ENCODE data around the gene TXNIP. TPM values are rescaled to one million over a fixed set of nuclear protein-coding genes. Genes with fewer than 3 reads are reported as not detected.
A peak's percentile ranks its signal among the peaks of the same experiment; 100 is the strongest.
"Not testable (repeated sequence)": the region's sequence is repeated elsewhere in the genome, so short reads cannot be mapped to it uniquely, and the experiment has no call there.

The TXNIP gene
- total RNA-seq, 4 donors from 2014 or later = 94.9 to 942 (median 328) TPM

DNA sequence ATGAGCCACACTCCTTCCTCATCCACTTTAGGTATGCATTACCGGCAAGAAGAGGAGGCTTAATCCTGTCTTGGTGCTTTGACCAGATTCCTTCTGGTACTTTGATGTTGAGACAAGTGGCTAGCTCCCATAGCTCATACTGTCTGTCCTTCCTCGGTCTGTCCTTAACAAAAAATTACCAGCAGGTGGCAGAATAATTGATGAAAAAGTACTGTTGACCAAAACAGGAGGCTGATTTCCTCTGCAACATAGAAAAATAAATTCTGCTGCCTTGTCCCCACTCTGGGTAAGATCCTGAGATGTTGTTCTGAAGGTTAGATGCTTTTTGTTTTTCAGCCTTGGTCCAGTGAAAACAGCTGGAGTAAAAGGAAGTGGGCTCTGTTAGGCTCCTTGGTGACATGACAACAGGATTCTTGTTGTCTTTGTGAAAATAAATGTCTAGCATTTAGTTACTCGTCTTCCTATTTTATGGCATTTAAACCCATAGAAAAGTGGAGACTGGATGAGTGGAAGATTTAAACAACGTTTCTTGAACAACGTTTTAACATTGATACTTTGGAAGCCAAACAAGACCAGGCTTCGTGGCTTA, 36.3 kb upstream of the TXNIP start:
- Histone ChIP-seq H3K9me3 (no peaks in the 10 kb centered on the region), H3K4me1 (peaks cover 0 to 23% (median 2%) of the 10 kb centered on the region in 3 donors), H3K27ac (no peak overlapping the region), H3K36me3 (no peaks in the 10 kb centered on the region), H3K4me3 (no peak overlapping the region), H3K27me3 (peaks cover 0 to 4% (median 0%) of the 10 kb centered on the region in 4 donors)
- no peak for DNase-seq
- TF ChIP-seq CTCF (IDR thresholded peaks at IDR 0.05) (peak; percentile 34 to 54 (median 42)), POLR2A (IDR thresholded peaks at IDR 0.05) (no peak)
- intact Hi-C loops (cut with DNase I) = no loop called here
- 34 to 38% methylated on average over 6 of the region's 6 CpGs for WGBS, 2 donors

- H3K27me3 ChIP-seq = peaks cover 0 to 4% (median 0%) of the 10 kb centered on the region in 4 donors
- no peak for DNase-seq
Measured at GRCh38 chr1:146031476-146031875, 35.1 kb upstream of the TXNIP start.

GRCh38 chr1:146029117-146029516, 32.7 kb upstream of the TXNIP start:
- DNase-seq = no peak
- no peaks in the 10 kb centered on the region for H3K9me3 ChIP-seq
- no peak overlapping the region for H3K27ac ChIP-seq
- intact Hi-C loops (cut with DNase I) = no loop called here
- TF ChIP-seq CTCF (IDR thresholded peaks at IDR 0.05) (no peak), POLR2A (IDR thresholded peaks at IDR 0.05) (no peak)
- no peak overlapping the region for H3K4me3 ChIP-seq
- H3K4me1 ChIP-seq = no peaks in the 10 kb centered on the region
- H3K36me3 ChIP-seq = no peaks in the 10 kb centered on the region
- peaks cover 0 to 4% (median 0%) of the 10 kb centered on the region in 4 donors for H3K27me3 ChIP-seq

More at GRCh38 chr1:146031476-146031875, 35.1 kb upstream of the TXNIP start:
- H3K27ac ChIP-seq = no peak overlapping the region
- no peaks in the 10 kb centered on the region for H3K36me3 ChIP-seq
- H3K4me1 ChIP-seq = peaks cover 0 to 19% (median 2%) of the 10 kb centered on the region in 3 donors
- no peak for TF ChIP-seq CTCF (IDR thresholded peaks at IDR 0.05)
- H3K9me3 ChIP-seq = no peaks in the 10 kb centered on the region
- intact Hi-C loops (cut with DNase I) = no loop called here
- no peak overlapping the region for H3K4me3 ChIP-seq

- DNase-seq; H3K9me3 ChIP-seq; H3K4me3 ChIP-seq; H3K36me3 ChIP-seq; H3K27ac ChIP-seq; intact Hi-C loops (cut with DNase I); H3K4me1 ChIP-seq: not testable (repeated sequence)
- WGBS, 2 donors = 70% methylated on average over 1 of the region's 1 CpG; no CpG with 5 or more reads in 1 of the 2 donors
- peaks cover 0 to 22% (median 0%) of the 10 kb centered on the region in 4 donors for H3K27me3 ChIP-seq
Measured at GRCh38 chr1:146026650-146027049, 30.3 kb upstream of the TXNIP start.

- H3K9me3 ChIP-seq; H3K4me3 ChIP-seq; intact Hi-C loops (cut with DNase I); DNase-seq; H3K4me1 ChIP-seq; H3K36me3 ChIP-seq; H3K27ac ChIP-seq: not testable (repeated sequence)
- 75 to 78% methylated on average over 2 of the region's 2 CpGs for WGBS, 2 donors
- peaks cover 0 to 29% (median 0%) of the 10 kb centered on the region in 4 donors for H3K27me3 ChIP-seq
Measured at GRCh38 chr1:146025787-146026495, 29.6 kb upstream of the TXNIP start.

DNA sequence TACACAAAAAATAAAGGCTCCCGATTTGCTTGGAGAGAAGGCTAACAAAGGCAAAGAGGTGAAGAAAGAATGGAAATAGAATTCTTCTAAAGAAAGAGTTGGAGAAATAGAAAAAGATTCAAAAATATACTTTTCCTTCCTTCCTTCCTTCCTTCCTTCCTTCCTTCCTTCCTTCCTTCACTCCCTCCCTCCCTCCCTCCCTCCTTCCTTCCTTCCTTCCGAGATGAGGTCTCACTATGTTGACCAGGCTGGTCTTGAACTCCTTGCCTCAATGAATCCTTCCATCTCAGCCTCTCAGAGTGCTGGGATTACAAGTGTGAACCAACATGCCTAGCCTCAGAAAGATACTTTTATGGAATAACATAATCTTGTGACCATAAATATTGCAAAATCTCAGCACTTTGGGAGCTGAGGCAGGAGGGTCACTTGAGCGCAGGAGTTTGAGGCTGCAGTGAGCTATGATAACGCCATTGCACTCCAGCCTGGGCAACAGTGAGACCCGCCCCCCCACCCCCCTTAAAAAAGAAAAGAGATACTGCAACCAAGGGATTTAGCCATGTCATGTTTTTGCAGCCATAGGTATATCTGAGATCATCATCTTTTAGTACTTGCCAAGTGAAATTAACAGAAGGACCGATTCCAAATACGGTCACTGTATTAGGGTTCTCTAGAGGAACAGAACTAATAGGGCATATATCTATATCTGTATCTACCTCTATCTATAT, 26.2 kb upstream of the TXNIP start:
- H3K27me3 ChIP-seq = peaks cover 0 to 59% (median 8%) of the 10 kb centered on the region in 4 donors
- H3K27ac ChIP-seq = no peak overlapping the region
- no peaks in the 10 kb centered on the region for H3K36me3 ChIP-seq
- H3K4me1 ChIP-seq = peaks cover 6 to 11% (median 8%) of the 10 kb centered on the region in 3 donors
- TF ChIP-seq POLR2A (IDR thresholded peaks at IDR 0.05) = no peak
- no peak for TF ChIP-seq CTCF (IDR thresholded peaks at IDR 0.05)
- no peaks in the 10 kb centered on the region for H3K9me3 ChIP-seq
- no peak overlapping the region for H3K4me3 ChIP-seq
- intact Hi-C loops (cut with DNase I) = loop anchor here (5.0 kb wide), 1 partner anchor 170 kb away; no protein-coding TSS in a partner anchor
- 67 to 73% methylated on average over 7 of the region's 7 CpGs for WGBS, 2 donors
- no peak for DNase-seq

All from esophagus squamous epithelium (tissue), 5 donors.